Keratinocyte (primary cell): ENCODE measurements around the gene KRT34.

ENCODE experiments used
- CTCF ChIP-seq, 3 experiments: IDR thresholded peaks in 1 of 3; conservative IDR thresholded peaks in 1 of 3; optimal IDR thresholded peaks in 1 of 3; 2 replicates in 2 of 3; 3 replicates in 1 of 3; pipeline versions ENCODE3 to v1.5.1; 2011; ENCODE audit warnings: low read length in 3 of 3, mild to moderate bottlenecking in 3 of 3, moderate library complexity in 2 of 3, control low read depth in 1 of 3, inconsistent platforms in 1 of 3; ENCODE audit not compliant: insufficient read depth in 2 of 3; ENCODE audit errors: extremely low read depth in 1 of 3
- EZH2 ChIP-seq: IDR thresholded peaks from one replicate; pipeline ENCODE4 v1.6.1; 2012; ENCODE audit warnings: inconsistent platforms, mild to moderate bottlenecking, low read length, moderate library complexity

- TF ChIP-seq CTCF (optimal IDR thresholded peaks at IDR 0.05 in 1 of 3, IDR thresholded peaks at IDR 0.05 in 1 of 3, conservative IDR thresholded peaks at IDR 0.05 in 1 of 3; ENCODE audit: extremely low read depth in 1 of 3, insufficient read depth in 2 of 3, low read length in 3 of 3) = no peak
- no peak for TF ChIP-seq EZH2
These were observed 36.2 kb upstream of the KRT34 start for GRCh38 chr17:41418116-41418860.
